ENCODE results near the gene CTCF. TPM values are rescaled to one million over a fixed set of nuclear protein-coding genes. Genes with fewer than 3 reads are reported as not detected.

The CTCF gene
- total RNA-seq, 2 experiments from 2014 or later, result 43.8 to 46.4 TPM

DNA sequence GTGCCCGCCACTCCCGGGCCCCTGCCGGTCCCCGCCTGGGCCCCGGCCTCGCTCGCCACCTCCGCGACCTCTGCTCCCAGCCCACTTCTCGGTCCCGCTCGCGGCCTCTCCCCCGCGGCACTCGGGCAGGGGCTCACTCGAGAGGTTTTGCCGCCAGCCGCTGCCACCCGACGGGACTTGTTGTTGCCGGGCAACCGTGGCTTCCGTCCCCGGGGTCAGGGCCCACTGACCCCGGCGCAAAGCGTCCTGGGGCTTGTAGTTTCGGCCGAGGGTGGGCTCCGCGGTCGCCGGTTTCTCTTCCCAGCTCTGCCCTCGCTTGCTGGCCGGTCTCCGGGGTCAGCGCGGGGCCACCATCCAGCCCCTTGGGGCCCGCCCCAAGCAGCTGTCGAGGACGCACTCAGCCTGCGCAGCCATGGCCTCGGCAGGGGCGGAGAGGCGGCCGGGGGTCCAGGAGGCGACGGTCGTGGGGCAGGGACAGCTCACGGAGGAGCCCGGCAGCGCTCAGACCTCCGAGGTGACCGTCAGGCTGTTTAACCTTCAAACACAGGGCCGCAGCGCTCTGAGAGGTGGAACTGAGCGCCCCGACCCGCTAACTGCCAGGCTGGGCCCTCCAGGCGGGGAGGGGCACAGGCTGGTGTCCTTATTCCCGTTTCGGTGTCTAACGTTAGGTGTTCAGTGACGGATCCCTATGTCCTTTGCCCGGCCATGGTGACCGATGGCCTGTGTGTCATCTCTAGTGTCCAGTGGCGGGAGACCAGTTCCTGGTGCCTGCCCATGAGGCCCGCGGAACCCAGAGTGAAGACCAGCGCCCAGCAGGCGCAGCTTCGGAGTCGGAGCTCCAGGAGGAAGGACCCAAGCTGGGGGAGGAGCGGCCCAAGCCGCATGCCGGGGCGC is 104.5 kb downstream of the CTCF start, which contains the start of the genes C16orf86 and ENKD1:
Gene C16orf86 (plus strand): TSS at position 256 of the 894 bp plus-strand sequence. CDS start 157 bp downstream, at position 413.
Gene ENKD1 (minus strand): TSS at position 192 of the 894 bp plus-strand sequence. CDS start 308 bp downstream, outside the sequence.
- DNase-seq, result peak; percentile 69 to 93 (median 78)
- Mint-ChIP-seq H3K36me3 (ENCODE audit: low read depth) (peaks cover 3% of the 10 kb centered on the region), H3K9me3 (no peaks in the 10 kb centered on the region), H3K4me1 (ENCODE audit: low read depth) (peaks cover 26% of the 10 kb centered on the region), H3K27me3 (no peaks in the 10 kb centered on the region), H3K27ac (peak within 1 kb of the TSS; percentile 62), H3K4me3 (peak within 1 kb of the TSS; percentile 90)
- TF ChIP-seq, protein P1, sequence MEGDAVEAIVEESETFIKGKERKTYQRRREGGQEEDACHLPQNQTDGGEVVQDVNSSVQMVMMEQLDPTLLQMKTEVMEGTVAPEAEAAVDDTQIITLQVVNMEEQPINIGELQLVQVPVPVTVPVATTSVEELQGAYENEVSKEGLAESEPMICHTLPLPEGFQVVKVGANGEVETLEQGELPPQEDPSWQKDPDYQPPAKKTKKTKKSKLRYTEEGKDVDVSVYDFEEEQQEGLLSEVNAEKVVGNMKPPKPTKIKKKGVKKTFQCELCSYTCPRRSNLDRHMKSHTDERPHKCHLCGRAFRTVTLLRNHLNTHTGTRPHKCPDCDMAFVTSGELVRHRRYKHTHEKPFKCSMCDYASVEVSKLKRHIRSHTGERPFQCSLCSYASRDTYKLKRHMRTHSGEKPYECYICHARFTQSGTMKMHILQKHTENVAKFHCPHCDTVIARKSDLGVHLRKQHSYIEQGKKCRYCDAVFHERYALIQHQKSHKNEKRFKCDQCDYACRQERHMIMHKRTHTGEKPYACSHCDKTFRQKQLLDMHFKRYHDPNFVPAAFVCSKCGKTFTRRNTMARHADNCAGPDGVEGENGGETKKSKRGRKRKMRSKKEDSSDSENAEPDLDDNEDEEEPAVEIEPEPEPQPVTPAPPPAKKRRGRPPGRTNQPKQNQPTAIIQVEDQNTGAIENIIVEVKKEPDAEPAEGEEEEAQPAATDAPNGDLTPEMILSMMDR (IDR thresholded peaks at IDR 0.05), result no peak
- Histone ChIP-seq H3K27me3 (ENCODE audit: control insufficient read depth in 1 of 2, insufficient read depth in 2 of 2, low read length in 2 of 2) (no peaks in the 10 kb centered on the region), H3K4me3 (ENCODE audit: low read length) (peak within 1 kb of the TSS; percentile 65), H3K4me1 (ENCODE audit: insufficient read depth, low read length) (peaks cover 39% of the 10 kb centered on the region), H3K27ac (ENCODE audit: low read depth in 1 of 2, low read length in 2 of 2) (peak within 1 kb of the TSS; percentile 28 to 44), H3K36me3 (ENCODE audit: insufficient read depth, low read length) (no peaks in the 10 kb centered on the region), H3K9me3 (ENCODE audit: control insufficient read depth in 1 of 2, insufficient read depth in 1 of 2, low read length in 2 of 2) (no peaks in the 10 kb centered on the region)
- peak; percentile 64 for ATAC-seq (ENCODE audit: poor library complexity)
- POLR2A ChIA-PET, result interaction anchor here (0.6 to 3.3 kb wide), 8 partner anchors 22 to 146 kb away, joined by 3 to 26 read pairs (median 9); partner anchors contain the start of genes CARMIL2, CTCF and GFOD2
- intact Hi-C loops (cut with DNase I, micrococcal nuclease), result loop anchor here (1.0 to 5.0 kb wide), 4 partner anchors 23 to 185 kb away; partner anchors contain the start of genes AGRP (in 1 of the 2), ATP6V0D1 (in 1 of the 2), CENPT (in 1 of the 2) and NUTF2 (in 1 of the 2)
- CTCF ChIA-PET, result interaction anchor here (0.6 to 6.1 kb wide), 10 partner anchors 22 to 273 kb away, joined by 3 to 81 read pairs (median 5); partner anchors contain the start of genes ATP6V0D1, CARMIL2, CTCF and GFOD2

DNA sequence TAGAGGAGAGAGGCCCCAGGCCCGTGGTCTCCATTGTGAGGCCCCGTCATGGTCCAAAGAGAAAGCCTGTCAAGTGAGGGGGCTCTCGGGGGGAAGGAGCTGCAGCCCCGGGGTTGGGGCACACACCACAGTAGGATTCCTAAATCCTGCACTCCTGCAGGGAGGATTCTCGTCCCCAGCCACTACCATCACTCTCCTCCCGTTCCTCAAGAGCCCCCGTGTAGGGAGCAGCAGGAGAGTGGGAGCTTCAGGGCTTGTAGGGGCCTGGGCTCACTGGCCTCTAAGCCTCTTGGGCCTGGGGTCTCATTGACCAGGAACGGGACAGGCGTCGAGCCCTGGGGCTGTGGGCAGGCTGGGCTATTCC is 105.1 kb downstream of the CTCF start:
- Histone ChIP-seq H3K27me3 (ENCODE audit: control insufficient read depth in 1 of 2, insufficient read depth in 2 of 2, low read length in 2 of 2) (no peaks in the 10 kb centered on the region), H3K4me1 (ENCODE audit: insufficient read depth, low read length) (peaks cover 34% of the 10 kb centered on the region), H3K36me3 (ENCODE audit: insufficient read depth, low read length) (no peaks in the 10 kb centered on the region), H3K9me3 (ENCODE audit: control insufficient read depth in 1 of 2, insufficient read depth in 1 of 2, low read length in 2 of 2) (no peaks in the 10 kb centered on the region), H3K4me3 (ENCODE audit: low read length) (peak overlapping the region; percentile 65), H3K27ac (ENCODE audit: low read depth in 1 of 2, low read length in 2 of 2) (peak overlapping the region; percentile 28 to 44)
- ATAC-seq (ENCODE audit: poor library complexity) (no peak), DNase-seq (no peak)
- Mint-ChIP-seq H3K4me3 (peak overlapping the region; percentile 90), H3K9me3 (no peaks in the 10 kb centered on the region), H3K27ac (peak overlapping the region; percentile 55), H3K36me3 (ENCODE audit: low read depth) (peaks cover 3% of the 10 kb centered on the region), H3K27me3 (no peaks in the 10 kb centered on the region), H3K4me1 (ENCODE audit: low read depth) (peaks cover 24% of the 10 kb centered on the region)
- POLR2A ChIA-PET, result interaction anchor here (0.8 to 3.3 kb wide), 8 partner anchors 22 to 186 kb away, joined by 3 to 26 read pairs (median 9); partner anchors contain the start of genes CARMIL2, CTCF and GFOD2
- CTCF ChIA-PET, result interaction anchor here (0.6 to 6.1 kb wide), 14 partner anchors 8 to 272 kb away, joined by 3 to 81 read pairs (median 4); partner anchors contain the start of genes ACD, ATP6V0D1, CARMIL2 and CTCF
- TF ChIP-seq, protein P1 (IDR thresholded peaks at IDR 0.05), result no peak
- intact Hi-C loops (cut with DNase I, micrococcal nuclease), result loop anchor here (1.0 to 5.0 kb wide), 4 partner anchors 23 to 185 kb away; partner anchors contain the start of genes AGRP (in 1 of the 2), ATP6V0D1 (in 1 of the 2), CENPT (in 1 of the 2) and NUTF2 (in 1 of the 2)

All from CD4-positive, alpha-beta T cell (primary cell).